GM18511 (cell line): ENCODE data around the gene SKA2.
"Not testable (repeated sequence)": the region's sequence is repeated elsewhere in the genome, so short reads cannot be mapped to it uniquely, and the experiment has no call there.

Experiments
- ATAC-seq: cut with Tn5 transposase; IDR thresholded peaks from one replicate; pipeline ENCODE4 v1.9.1; 2021; ENCODE audit warnings: mild to moderate bottlenecking, moderate library complexity; ENCODE audit not compliant: unreplicated experiment

SKA2 gene

DNA sequence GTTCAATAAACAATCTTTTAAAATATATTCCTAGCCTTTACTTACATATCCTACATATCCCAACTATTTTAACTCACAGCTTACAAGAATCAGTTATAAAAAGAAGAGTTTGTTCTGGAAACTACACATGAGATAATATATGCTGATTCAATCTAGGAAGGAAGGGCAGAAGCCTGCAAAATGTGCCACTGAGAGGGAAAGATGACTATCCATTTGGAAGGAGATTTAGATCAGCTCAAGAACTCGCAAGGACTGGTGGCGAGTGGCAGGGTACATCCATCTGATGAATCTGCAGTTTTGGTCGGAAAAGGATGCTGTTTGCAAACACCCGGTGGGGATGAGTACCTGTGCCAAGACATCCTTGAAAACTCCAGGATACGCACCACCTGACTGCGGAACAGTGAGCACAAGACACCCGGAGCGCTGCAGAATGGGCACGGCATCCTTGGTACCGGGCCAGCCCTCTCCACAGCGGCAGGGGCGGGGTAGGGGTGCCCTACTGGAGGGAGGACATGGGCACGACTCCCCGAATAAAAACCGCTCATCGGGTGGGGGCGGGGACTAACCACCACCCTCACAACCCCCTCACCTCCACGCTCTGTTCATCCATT lies 49.0 kb downstream of the SKA2 start:
- peak; percentile 39 for ATAC-seq

DNA sequence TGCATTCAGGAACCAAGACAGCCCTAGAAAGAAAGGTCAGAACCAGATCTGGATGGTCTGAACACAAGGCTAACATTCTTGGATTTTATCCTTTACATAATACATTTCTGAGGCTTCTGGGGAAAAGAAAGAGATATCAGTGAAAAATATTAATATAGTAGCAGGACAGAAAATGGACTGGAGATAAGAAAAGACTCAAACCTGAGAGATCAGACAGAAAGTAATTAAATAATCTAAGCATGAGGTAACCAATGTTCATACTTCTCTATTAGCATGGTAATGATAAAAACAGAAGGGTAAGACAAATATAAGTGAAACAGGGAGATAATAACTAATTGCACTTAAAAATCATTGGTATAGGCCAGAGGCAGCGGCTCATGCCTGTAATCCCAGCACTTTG lies 53.8 kb downstream of the SKA2 start:
- ATAC-seq, result no peak

DNA sequence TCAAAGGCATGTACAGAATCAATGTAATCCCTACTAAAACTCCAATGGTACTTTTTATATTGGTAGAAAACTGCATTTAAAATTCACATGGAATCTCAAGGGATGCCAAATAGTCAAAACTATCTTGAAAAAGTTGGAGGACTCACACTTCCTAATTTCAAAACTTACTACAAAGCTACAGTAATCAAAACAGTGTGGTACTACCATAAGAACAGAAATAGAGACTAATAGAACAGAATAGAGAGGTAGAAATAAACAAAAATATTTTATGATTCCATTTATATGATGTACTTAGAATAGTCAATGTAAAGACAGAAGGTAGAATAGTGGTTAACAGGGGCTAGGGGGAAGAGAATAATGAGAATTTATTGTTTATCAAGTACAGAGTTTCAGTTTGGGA lies 57.1 kb downstream of the SKA2 start:
- no peak for ATAC-seq

DNA sequence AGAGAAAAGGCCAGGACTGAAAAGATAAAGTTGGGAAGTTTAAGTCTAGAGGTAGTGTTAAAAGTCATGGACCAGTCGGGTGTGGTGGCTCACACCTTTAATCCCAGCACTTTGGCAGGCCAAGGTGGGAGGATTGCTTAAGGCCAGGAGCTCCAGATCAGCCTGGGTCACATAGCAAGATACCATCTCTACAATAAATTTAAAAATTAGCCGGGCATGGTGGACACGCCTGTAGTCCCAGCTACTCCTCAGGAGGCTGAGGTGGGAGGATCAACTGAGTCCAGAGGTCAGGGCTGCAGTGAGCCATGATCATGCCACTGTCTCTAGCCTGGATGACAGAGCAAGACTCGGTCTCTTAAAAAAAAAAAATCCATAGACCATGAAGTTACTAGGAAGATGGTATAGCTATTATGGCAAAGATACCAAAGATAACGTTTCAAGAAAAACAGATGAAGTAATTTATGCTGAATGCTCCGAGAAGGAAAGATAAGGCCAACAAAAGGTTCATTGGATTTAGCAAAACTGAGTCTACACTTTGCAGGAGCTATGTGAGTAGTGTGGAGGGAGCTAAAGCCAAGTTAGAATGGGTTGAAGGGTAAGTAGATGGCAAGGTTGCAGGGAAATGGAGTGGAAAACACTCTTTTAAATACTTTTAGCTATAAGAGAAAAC lies 60.0 kb downstream of the SKA2 start:
- ATAC-seq, result no peak

DNA sequence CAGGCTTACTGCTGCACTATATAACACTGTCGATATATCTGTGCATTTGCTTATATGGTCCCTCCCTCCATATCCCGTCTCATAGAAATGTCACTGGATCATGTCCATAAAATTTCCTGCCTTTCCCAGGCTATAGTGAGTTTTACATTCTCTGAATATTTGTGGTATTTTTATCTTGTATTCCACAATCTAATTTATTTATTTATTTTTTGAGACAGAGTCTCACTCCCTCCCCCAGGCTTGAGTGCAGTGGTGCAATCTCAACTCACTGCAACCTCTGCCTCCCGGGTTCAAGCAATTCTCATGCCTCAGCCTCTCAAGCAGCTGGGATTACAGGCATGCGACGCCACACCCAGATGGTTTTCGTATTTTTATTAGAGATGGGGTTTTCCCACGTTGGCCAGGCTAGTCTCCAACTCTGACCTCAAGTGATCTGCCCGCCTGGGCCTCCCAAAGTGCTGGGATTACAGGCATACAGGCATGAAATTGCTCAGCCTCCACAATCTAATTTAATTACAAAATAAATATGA lies 61.2 kb downstream of the SKA2 start:
- ATAC-seq, result no peak

DNA sequence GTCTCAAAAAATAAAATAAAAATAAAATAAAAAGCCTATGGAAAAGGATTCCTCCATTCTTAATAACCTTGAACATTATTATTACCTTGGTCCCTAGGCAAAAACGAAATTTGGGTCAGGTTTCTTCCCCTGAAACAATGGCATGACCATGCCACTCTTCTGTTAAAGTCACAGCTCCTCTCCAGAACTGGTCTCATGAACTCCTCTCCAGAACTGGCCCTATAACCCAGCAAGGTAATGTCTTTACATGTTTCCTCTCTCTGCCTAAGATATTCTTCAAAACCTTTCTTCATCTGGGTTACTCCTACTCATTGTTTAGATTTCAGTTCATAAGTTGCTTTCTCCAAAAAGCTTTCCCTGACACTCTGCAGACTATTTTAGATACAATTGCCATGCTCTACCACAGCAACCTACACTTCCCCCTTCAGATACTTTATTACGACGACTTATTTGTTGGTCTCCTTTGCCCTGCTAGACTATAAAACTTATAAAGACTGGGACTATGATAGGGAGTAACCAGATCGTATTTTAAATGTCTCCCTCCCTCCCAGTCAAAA lies 61.8 kb downstream of the SKA2 start:
- ATAC-seq, result no peak

DNA sequence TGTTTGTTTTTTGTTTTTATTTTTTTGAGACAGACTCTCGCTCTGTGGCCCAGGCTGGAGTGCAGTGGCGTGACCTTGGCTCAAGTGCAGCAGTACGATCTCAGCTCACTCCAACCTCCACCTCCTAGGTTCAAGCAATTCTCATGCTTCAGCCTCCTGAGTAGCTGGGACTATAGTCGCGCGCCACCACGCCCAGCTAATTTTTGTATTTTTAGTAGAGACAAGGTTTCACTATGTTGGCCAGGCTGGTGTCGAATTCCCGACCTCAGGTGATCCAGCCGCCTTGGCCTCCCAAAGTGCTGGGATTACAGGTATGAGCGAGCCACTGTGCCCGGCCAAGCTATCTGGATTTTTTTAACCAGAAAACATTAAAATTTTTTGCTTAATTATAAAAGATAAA lies 64.4 kb downstream of the SKA2 start:
- ATAC-seq, result not testable (repeated sequence)

DNA sequence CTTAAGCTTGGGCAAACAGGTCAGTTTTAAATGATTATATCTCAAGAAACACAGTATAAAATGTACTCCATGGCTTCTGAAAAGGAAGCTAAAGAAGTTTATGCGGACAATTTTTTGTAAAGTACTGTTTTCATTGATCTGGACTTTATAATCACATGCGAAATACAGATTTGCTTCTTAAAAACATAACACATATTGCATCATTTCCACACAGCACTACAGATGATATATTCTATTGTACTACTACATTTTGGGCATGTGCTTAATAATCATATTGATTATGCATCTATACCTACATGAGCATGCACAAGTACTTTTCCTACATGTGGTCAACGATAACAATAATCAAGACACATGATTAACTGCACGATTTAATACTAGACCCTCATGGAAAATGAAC lies 70.8 kb downstream of the SKA2 start:
- ATAC-seq, result no peak

DNA sequence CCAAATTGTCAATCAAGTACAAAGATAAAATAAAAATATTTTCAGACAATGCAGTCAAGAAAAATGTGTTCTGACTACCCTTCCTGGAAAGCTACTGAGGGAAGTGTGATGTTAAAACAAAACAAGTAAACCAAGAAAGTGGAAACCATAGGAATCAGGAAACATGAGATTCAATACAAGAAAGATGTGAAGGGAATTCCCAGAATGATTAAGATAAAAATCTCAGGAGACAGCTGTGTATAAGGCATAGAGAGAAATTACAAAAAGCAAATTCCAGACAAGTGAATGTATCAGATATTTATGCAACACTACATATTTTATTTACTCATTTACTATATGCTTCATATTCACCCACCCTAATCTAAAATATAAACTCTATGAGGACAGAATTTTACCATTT lies 80.5 kb downstream of the SKA2 start:
- ATAC-seq, result no peak

DNA sequence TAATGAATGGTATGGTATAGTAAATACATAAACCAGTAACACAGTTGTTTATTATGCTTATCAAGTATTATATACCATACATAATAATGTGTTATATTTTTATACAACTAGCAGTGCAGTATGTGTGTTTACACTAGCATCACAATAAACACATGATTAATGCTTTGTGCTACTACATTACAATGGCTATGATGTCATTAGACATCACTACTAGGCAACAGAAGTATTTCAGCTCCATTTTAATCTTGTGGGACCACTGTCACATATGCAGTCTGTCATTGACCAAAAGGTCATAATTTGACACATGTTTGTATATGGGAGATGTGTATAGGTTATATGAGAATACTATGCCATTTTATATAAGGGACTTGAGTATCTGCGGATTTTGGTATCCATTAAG lies 81.0 kb downstream of the SKA2 start:
- no peak for ATAC-seq

DNA sequence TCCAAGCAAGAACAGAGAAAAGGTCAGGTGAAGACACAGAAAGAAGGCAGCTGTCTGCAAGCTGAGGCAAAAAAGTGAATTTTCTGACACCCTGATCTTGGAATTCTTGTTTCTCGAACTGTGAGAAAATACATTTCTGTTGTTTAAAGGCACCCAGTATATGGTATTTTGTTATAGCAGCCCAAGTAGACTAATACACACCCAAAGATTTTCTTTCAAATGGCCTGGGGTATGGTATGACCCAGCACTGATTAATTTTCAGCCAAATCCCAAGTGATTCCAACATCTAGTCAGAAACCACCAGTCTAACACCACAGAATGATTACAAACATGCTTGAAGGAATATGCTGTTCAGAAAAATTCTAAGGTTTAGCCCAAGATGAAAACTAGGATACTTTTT lies 85.1 kb downstream of the SKA2 start:
- ATAC-seq, result no peak

DNA sequence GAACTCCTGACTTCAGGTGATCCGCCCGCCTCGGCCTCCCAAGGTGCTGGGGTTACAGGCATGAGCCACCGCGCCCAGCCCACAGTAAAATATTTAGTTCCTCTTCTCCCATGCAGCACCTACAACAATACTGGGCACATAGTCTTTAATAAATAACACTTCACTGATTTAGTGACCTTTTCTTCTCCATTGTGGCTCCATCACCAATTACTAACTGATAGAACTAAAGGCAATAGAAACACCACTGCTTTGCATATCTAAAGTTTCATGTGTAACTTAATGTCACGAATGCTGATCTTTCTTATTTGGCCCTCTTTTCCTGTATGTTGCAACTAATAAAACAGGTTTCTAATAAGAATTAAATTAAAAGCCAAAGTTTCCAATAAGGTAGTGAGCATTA lies 87.2 kb downstream of the SKA2 start:
- ATAC-seq, result no peak

DNA sequence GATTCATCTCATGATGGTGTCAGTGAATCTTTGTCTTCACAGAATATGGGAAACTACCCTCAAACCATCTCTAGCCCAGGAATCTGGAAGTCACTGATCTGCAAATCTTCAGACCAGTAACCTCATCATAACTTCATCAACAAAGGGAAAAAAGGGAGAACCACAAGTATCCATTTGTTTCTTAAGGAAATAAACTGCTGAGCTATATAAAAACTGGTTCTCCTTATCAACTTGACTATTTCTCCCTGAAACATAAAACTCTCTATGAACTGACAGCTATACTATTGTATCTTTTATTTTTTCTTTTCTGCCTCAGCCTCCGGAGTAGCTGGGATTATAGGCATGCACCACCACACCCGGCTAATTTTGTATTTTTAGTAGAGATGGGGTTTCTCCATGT lies 87.6 kb downstream of the SKA2 start:
- no peak for ATAC-seq

DNA sequence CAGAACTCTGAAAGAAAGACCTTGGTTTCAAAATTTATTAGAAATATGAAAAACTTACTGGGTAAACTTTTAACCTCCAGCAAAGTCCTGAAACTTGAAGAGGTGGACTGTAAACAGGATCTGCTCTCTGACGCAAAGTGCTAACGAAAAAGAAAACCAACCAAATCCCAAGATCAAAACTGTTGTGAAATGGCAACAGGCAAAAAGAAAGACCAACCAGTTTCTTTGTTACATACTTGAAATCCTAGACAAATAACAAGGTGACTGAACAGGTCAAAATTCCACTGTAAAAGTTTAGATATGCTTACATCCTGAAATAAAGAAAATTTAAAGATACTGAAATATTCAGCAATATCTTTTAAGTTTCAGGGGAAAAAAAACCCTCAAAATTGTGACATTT lies 92.5 kb downstream of the SKA2 start:
- ATAC-seq, result no peak
